ENCODE results near the gene HS3ST1.

The HS3ST1 gene

DNA sequence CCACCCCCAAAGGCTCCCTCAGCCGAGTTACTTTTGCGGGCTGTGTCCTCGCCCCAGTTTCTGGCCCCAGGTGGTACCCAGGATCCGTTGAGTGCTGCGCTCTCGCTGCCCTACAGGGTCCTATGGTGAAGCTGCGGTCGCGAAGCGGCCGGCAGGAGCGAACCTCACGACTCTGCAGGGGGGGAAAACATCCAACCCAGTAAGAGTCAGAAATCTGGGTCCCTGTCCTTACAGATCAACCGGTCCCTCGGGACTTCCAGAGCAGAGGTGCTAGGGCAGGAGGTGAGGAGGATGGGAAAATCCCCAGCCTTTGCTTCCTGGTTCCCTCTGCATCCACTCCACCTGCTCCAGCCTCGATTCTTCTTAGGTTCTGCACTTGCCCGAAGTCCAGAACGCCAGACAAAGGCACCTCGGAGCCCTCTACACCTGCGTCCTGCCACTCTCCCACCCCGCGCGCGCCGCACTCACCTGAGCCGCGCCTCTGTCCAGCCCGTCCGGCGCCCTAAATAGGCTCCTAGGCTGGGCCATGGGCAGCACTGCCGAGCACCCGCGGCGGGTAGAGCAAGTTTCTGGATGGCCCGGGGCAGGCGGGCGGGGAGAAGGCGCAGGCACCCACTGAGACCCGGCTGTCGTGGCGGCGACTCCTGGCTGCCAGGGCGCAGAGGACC lies at the start of gene HS3ST1:
Gene HS3ST1 (minus strand): TSS at position 664 of the 668 bp plus-strand sequence. CDS start 28,889 bp downstream, outside the sequence.
- in situ Hi-C loops (cut with MboI; ENCODE audit: low sequenced_read_pairs), result no loop called here

DNA sequence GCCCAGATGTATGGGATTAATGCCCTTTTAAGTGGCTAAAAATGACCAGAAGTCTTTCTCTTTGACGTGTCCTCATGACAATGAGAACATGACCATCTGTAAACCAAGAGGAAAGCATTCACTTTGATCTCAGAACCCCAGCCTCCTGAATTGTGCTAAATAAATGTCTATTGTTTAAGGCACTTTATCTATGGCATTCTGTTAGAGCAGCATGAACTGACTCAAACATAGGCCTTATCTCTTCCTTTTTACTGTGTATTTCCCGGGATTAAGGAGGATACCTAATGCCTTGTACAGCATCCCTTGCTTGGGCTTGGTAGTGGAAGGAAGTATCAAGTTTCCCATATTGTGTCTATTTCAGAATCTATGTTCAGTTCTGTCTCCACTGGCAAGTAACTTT lies 47.2 kb upstream of the HS3ST1 start:
- in situ Hi-C loops (cut with MboI; ENCODE audit: low sequenced_read_pairs), result no loop called here

GRCh38 chr4:11474146-11474545 lies 45.5 kb upstream of the HS3ST1 start:
- in situ Hi-C loops (cut with MboI; ENCODE audit: low sequenced_read_pairs), result no loop called here

GRCh38 chr4:11472535-11472934 lies 43.8 kb upstream of the HS3ST1 start:
- in situ Hi-C loops (cut with MboI; ENCODE audit: low sequenced_read_pairs), result no loop called here

GRCh38 chr4:11471618-11472017 lies 42.9 kb upstream of the HS3ST1 start:
- in situ Hi-C loops (cut with MboI; ENCODE audit: low sequenced_read_pairs), result no loop called here

DNA sequence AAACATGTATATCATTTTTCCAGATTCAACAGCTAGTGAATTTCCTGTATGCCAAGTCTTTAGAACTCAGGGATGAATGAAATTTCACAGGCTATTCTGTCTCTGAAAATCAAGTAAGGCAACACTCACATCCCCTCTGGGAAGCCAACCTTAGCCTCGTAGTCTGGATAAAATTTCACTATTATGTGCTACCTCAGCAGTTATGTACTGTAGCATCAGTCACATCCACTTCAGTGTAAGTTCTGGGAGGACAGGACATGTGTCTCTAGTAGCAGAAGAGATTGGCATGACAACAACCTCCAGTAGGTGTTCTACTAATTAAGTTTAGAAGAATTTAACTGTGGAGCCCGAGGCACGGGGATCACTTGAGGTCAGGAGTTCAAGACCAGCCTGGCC lies 42.4 kb upstream of the HS3ST1 start:
- in situ Hi-C loops (cut with MboI; ENCODE audit: low sequenced_read_pairs), result no loop called here

DNA sequence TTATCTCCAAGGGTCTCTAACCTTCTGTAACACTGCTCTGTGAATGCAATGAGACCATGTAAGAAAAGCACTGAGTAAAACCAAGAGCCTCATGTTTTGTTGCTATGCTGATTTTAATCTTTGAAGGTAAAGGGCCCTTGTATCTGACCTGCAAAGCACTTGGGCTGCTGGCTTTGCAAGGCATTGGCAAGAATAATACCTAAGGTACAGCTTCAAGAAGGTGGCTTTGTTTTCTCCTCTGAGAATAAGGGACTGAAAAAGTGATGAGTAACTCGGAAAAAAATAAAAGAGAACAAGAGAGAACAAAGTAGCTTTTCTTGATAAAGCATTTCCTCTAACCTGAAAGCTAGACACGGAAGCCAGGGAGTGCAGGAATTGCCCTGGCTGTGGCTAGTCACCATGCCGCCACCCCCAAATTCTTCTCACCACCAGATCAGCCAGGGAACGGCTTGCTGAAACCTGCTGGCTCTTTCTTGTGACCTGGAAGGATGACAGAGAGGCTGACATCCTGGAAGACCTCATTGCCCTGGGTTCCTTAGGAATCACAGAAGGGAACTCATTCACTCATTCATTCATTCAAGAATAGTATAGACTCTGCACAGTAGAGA lies 41.8 kb upstream of the HS3ST1 start:
- in situ Hi-C loops (cut with MboI; ENCODE audit: low sequenced_read_pairs), result no loop called here

DNA sequence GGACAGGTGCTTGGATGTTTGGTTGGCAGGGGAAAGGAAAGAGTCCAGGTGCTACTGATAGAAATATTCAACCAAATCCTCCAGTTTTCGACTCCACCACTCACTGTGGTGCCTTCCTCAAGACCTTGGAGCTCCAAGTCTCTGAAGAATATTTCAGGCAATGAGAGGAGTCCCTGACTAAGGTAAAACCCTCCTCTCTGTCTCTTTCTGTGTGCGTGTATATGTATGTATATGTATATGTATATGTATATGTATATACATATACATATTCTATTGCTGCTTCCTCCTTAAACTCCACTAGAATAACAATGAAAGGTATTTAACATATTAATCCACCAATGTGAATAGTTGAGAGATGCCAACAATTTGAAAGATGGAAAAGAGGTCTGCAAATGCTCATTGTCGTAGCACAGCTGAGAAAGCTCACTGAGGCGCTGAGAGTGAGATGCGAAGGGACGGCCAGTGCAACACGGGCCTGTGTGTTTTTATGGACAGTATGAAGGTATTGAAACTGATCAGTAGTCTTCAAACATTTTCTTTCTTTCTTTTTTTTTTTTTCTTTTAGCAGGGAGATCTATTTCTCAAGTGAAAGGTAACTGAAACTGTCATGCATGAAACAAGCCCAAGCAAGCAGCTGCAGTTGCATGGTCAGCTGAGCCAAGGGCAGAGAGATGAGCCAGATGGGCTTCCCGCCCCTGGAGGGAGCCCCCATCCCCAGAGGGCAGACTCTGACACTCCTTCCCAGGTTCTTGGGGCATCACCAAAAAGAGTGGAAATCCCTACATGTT lies 41.1 kb upstream of the HS3ST1 start:
- in situ Hi-C loops (cut with MboI; ENCODE audit: low sequenced_read_pairs), result no loop called here

DNA sequence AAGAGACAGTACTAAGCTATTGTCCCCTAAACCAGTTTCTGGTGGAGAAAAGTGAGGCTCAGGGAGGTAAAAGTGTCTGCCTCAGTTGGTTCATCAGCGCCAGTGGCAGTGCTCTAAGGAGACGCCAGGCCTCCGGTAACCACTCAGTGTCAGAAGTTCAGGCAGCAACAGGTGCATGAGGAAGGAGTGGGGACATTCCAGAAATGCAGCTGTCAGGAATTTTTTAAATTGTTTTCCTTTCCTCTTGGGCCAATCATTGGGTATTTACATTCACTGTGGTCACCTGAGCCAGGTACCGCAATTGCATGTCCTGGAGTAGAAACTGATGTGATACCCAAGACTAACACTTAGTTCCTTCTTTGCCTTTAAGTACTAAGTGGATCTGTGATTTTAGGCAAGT lies 40.2 kb upstream of the HS3ST1 start:
- in situ Hi-C loops (cut with MboI; ENCODE audit: low sequenced_read_pairs), result no loop called here

DNA sequence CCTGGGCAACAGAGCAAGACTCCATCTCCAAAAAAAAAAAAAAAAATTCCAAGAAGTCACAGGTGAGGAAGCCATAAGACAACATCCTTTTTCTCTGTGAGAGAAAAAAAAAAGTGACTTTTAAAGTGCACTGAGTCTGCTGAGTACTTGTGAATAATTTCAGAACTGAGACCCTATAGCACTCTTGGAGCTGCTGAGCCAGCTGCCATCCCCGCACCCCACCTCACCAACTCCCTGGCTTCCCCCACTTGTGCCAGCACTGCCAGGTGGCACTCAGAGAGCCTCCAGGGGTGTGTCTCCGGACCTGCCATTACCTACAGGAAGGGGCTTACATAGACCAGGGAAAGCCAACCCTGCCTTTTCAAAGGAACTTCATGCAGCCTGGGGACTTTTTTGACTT lies 39.2 kb upstream of the HS3ST1 start:
- in situ Hi-C loops (cut with MboI; ENCODE audit: low sequenced_read_pairs), result no loop called here

DNA sequence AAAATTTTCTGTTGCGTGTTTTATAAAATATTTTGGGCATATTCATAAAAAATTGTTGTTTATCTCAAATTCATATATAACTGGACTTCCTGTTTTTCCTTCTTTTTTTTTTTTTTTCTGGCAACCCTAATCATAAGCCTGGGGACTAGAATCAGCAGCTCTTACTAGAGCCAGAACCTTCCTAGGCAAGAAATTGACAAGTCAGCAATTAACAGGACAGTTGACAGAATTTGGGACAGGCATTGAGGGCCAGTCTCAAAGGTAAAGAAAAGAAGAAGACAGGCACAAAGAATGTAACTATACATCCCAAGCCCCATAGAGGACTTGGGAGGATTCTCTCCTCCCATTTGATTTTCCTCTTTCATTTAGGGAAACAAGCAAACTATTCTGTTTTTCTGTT lies 35.0 kb upstream of the HS3ST1 start:
- in situ Hi-C loops (cut with MboI; ENCODE audit: low sequenced_read_pairs), result no loop called here

DNA sequence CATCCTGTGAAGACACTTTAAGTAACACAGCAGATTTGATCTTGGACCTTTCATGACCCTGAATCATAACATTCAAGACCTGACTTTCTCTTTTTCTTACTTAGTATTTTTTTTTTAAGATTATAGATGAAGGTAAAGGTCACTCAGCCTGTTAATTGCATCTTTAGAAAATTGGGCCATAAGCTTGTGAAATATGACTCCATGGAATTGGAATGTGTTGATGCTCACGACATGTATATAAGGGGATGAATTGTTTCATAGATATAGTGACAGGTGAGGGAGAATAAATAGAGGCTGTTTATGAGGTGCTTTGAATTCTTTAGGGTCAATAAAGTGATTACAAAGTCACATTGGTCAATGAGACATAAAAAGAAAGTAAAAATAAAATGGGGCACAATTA lies 27.7 kb upstream of the HS3ST1 start:
- in situ Hi-C loops (cut with MboI; ENCODE audit: low sequenced_read_pairs), result no loop called here

- in situ Hi-C loops (cut with MboI; ENCODE audit: low sequenced_read_pairs), result no loop called here
These were observed 26.6 kb upstream of the HS3ST1 start for GRCh38 chr4:11455201-11455835.

DNA sequence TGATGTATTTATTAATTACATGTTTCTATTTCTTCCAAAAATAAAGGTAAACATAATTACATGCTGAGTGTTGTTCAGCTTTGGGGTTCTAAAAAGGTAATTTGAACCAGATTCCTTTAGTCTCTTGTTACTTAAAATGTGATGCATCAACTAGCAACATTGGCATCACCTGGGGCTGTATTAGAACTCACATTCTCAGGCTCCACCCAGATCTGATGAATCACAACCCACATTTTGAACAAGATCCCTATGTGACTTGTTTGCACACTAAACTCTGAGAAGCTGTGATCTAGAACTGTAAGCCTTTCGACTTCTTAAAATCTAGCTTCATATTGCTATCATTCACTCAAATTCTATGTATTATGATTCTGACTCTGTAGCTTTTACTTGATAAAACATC lies 23.0 kb upstream of the HS3ST1 start:
- in situ Hi-C loops (cut with MboI; ENCODE audit: low sequenced_read_pairs), result no loop called here

- in situ Hi-C loops (cut with MboI; ENCODE audit: low sequenced_read_pairs), result no loop called here
These were observed 17.6 kb upstream of the HS3ST1 start for GRCh38 chr4:11446155-11446811.

- in situ Hi-C loops (cut with MboI; ENCODE audit: low sequenced_read_pairs), result no loop called here
These were observed 12.5 kb upstream of the HS3ST1 start for GRCh38 chr4:11441194-11441556.

DNA sequence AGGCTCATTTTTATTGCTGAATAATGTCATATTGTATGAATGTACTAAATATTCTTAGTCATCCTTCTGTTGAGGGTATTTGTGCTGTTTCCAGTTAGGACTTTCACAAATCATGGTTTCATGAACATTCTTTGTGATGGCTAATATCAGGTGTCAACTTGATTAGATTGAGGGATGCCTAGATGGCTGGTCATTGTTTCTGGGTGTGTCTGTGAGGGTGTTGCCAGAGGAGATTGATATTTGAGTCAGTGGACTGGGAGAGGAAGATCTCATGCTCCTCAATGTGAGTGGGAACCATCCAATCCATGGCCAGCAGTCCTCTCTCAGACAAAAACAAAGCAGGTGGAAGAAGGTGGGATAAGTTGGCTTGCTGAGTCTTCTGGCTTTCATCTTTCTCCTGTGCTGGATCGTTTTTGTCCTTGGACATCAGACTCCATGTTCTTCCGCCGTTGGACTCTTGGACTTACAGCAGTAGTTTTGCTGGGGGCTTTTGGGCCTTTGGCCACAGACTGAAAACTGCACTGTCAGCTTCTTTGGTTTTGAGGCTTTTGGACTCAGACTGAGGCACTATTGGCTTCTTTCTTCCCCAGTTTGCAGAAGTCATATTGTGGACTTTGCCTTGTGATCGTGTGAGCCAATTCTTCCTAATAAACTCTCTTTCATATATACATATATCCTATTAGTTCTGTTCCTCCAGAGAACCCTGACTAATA lies 11.9 kb upstream of the HS3ST1 start:
- in situ Hi-C loops (cut with MboI; ENCODE audit: low sequenced_read_pairs), result no loop called here

- in situ Hi-C loops (cut with MboI; ENCODE audit: low sequenced_read_pairs), result no loop called here
These were observed 11.1 kb upstream of the HS3ST1 start for GRCh38 chr4:11439836-11440235.

- in situ Hi-C loops (cut with MboI; ENCODE audit: low sequenced_read_pairs), result no loop called here
These were observed 10.0 kb upstream of the HS3ST1 start for GRCh38 chr4:11438647-11439046.

DNA sequence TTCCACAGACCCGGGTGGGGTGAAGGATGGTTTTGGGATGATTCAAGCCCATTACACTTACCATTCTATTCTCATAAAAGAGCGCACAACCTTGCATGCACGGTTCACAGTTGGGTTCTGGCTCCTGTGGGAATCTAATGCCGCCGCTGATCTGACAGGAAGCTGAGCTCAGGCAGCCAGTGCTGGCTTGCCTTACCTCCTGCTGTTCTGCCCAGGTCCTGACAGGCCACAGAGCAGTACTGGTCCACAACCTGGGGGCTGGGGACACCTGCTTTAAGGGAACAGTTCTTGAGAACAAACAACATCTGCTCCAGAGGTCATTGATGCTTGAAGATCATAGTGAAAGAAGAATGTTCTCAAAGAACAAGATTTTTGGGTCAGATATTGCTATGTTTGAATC lies 8.0 kb upstream of the HS3ST1 start:
- in situ Hi-C loops (cut with MboI; ENCODE audit: low sequenced_read_pairs), result no loop called here

DNA sequence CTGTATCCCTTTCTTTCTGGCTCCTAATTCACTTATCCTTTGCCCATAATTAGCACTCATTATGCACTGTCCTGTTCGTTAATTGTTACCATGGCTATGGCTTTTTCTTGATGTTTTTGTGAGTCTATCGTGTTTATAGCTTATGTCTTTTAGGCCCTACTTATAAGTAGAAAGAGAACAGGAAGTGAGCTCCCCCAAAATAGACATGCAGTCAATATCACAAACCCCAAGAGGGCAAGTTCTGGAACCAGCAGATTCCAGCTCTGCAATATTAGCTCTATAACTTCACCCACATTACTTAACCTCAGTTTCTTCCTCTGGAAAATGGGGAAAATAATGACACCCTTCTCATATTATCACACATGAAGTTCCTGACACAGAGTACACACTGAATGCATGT lies 7.4 kb upstream of the HS3ST1 start:
- in situ Hi-C loops (cut with MboI; ENCODE audit: low sequenced_read_pairs), result no loop called here

Data from hTERT RPE-1 (cell line).